WTC11 (cell line): ENCODE results near the gene FHIT. TPM values are rescaled to one million over a fixed set of nuclear protein-coding genes. Genes with fewer than 3 reads are reported as not detected.
"Not testable (repeated sequence)": the region's sequence is repeated elsewhere in the genome, so short reads cannot be mapped to it uniquely, and the experiment has no call there.

ENCODE experiments used
- ATAC-seq: fragments of 200-7000 bp; cut with Tn5 transposase; 2 replicates; pipeline ENCODE4 v1.10.0; 2021; ENCODE audit warnings: mild to moderate bottlenecking, moderate library complexity
- CTCF ChIA-PET: fragments of 300-600 bp; sonication (Branson Sonifier 250); formaldehyde crosslinking; loops from one replicate; lab custom pipeline; 2021; ENCODE audit warnings: antibody characterized with exemption; lab: Charles Lee
- POLR2A ChIA-PET: fragments of 350-600 bp; sonication (Branson Sonifier 250); formaldehyde crosslinking; loops from one replicate; lab custom pipeline; 2021; ENCODE audit warnings: antibody characterized with exemption; lab: Charles Lee
- DNase-seq: peaks from one replicate; pipeline ENCODE4 v3.0.0; 2021; ENCODE audit warnings: low spot score
- H3K27ac Mint-ChIP-seq: 2 replicates; pipeline ENCODE4 v1.8.0; 2021; ENCODE audit warnings: mixed read lengths
- H3K27me3 Mint-ChIP-seq: 2 replicates; pipeline ENCODE4 v1.8.0; 2021; ENCODE audit warnings: low read depth, mild to moderate bottlenecking, moderate library complexity, mixed read lengths
- H3K36me3 Mint-ChIP-seq: 2 replicates; pipeline ENCODE4 v1.8.0; 2021; ENCODE audit warnings: mixed read lengths
- H3K4me1 Mint-ChIP-seq: 2 replicates; pipeline ENCODE4 v1.8.0; 2022; ENCODE audit warnings: mixed read lengths
- H3K4me3 Mint-ChIP-seq: 2 replicates; pipeline ENCODE4 v1.8.0; 2021; ENCODE audit warnings: mild to moderate bottlenecking, moderate library complexity, mixed read lengths
- H3K9me3 Mint-ChIP-seq: 2 replicates; pipeline ENCODE4 v1.8.0; 2021; ENCODE audit warnings: mixed read lengths
- ATF1 ChIP-seq: sonication (generic); formaldehyde crosslinking; IDR thresholded peaks from 2 replicates; pipeline ENCODE4 v1.8.1; 2023; ENCODE audit warnings: mild to moderate bottlenecking, moderate library complexity, missing genetic modification reagents
- ELF4 ChIP-seq: sonication (generic); formaldehyde crosslinking; IDR thresholded peaks from 2 replicates; pipeline ENCODE4 v1.8.1; 2022; ENCODE audit warnings: low read depth, mild to moderate bottlenecking, moderate library complexity, missing genetic modification reagents
- ETV6 ChIP-seq: sonication (generic); formaldehyde crosslinking; IDR thresholded peaks from 2 replicates; pipeline ENCODE4 v1.8.1; 2022; ENCODE audit warnings: mild to moderate bottlenecking, missing genetic modification reagents
- FOXK1 ChIP-seq: sonication (generic); formaldehyde crosslinking; IDR thresholded peaks from 2 replicates; pipeline ENCODE4 v1.8.0; 2022; ENCODE audit warnings: mild to moderate bottlenecking, moderate library complexity, missing genetic modification reagents
- GRHL2 ChIP-seq: fragments of 250-450 bp; sonication (Bioruptor Pico); IDR thresholded peaks from 2 replicates; pipeline ENCODE4 v1.8.0; 2022; ENCODE audit warnings: mild to moderate bottlenecking, moderate library complexity; ENCODE audit not compliant: insufficient replicate concordance, severe bottlenecking
- NR3C1 ChIP-seq: sonication (generic); formaldehyde crosslinking; conservative IDR thresholded peaks from 2 replicates; pipeline ENCODE4 v1.8.1; 2023; ENCODE audit warnings: low read depth, mild to moderate bottlenecking, missing genetic modification reagents
- PRRX2 ChIP-seq: fragments of 250-450 bp; sonication (Bioruptor Pico); IDR thresholded peaks from 2 replicates; pipeline ENCODE4 v1.8.0; 2021; ENCODE audit warnings: mild to moderate bottlenecking
- ZNF219 ChIP-seq: sonication (generic); formaldehyde crosslinking; IDR thresholded peaks from 2 replicates; pipeline ENCODE4 v1.8.0; 2023; ENCODE audit warnings: missing genetic modification reagents, mild to moderate bottlenecking, borderline replicate concordance
- ZNF317 ChIP-seq: sonication (generic); formaldehyde crosslinking; IDR thresholded peaks from 2 replicates; pipeline ENCODE4 v1.8.1; 2023; ENCODE audit warnings: low read depth, mild to moderate bottlenecking, moderate library complexity, missing genetic modification reagents, borderline replicate concordance
- ZNF423 ChIP-seq: fragments of 250-450 bp; sonication (Bioruptor Pico); IDR thresholded peaks from 2 replicates; pipeline ENCODE4 v2.1.2; 2022; ENCODE audit warnings: mild to moderate bottlenecking, moderate library complexity
- total RNA-seq: library from RNA; stranded (reverse); gene quantifications from 3 replicates; pipeline ENCODE4 v1.2.3, GENCODE V29; 2021
- TF ChIP-seq, protein P1 (sequence below): sonication (generic); formaldehyde crosslinking; IDR thresholded peaks from 2 replicates; pipeline ENCODE4 v1.8.0; 2022; ENCODE audit warnings: missing genetic modification reagents
- TF ChIP-seq, protein P2 (sequence below): fragments of 250-450 bp; sonication (Bioruptor Pico); IDR thresholded peaks from 2 replicates; pipeline ENCODE4 v1.9.0; 2021; ENCODE audit warnings: mild to moderate bottlenecking
- TF ChIP-seq, protein P3 (sequence below): fragments of 250-450 bp; sonication (Bioruptor Pico); conservative IDR thresholded peaks from 2 replicates; pipeline ENCODE4 v1.9.0; 2021; ENCODE audit warnings: mild to moderate bottlenecking
- TF ChIP-seq, protein P4 (sequence below): sonication (generic); formaldehyde crosslinking; IDR thresholded peaks from 2 replicates; pipeline ENCODE4 v1.8.0; 2022; ENCODE audit warnings: mild to moderate bottlenecking, missing genetic modification reagents
- TF ChIP-seq, protein P5 (sequence below): sonication (generic); formaldehyde crosslinking; conservative IDR thresholded peaks from 2 replicates; pipeline ENCODE4 v1.8.1; 2023; ENCODE audit warnings: mild to moderate bottlenecking, low read depth, missing genetic modification reagents, moderate library complexity
- TF ChIP-seq, protein P6 (sequence below): sonication (generic); formaldehyde crosslinking; IDR thresholded peaks from 2 replicates; pipeline ENCODE4 v1.8.0; 2023; ENCODE audit warnings: missing genetic modification reagents

FHIT gene
- total RNA-seq, 1 experiment from 2014 or later = 2.6 TPM

DNA sequence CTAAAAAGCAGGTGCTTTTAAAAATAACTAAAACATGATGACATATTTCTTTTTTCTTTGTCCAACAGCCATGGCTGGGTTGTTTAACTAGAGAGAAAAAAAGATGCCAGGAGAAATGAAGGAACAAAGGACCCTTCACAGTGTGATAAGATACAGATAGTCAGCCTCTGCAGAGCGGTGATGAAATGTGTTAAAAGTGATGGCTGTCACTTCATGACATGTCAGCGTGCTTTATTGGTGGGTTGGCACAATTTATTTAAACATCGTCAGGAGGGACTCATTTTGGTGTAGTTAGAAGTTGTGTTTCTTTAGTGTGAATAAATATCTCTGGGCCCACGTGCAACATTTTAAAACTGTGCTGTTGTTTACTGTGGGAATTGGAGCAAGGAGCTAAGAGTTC, 1314.1 kb downstream of the FHIT start (continued):
- no peak for TF ChIP-seq ZNF317 (CRISPR knock-in tag)
- TF ChIP-seq NR3C1 (CRISPR knock-in tag) = no peak
- TF ChIP-seq ATF1 = no peak

DNA sequence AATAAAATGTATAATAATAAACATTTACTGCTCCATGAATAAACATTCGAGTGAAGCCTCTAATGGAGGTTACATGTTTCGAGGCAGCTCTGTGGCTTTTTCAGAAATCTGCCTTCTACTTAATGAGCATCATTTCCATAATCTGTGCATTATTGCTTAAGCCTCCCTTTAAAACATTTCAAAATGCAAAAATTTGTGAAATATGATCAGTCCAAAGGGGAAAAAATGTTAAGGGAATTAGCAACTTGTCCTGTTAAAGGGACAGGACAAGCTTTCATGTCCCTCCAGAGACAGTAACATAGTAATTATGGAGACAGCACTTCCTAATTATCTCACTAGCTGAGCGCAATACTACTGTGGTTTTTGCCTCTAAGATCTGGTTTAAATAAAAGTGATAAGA, 1314.8 kb downstream of the FHIT start:
- TF ChIP-seq ZNF423 = no peak
- no peak overlapping the region for H3K4me3 Mint-ChIP-seq
- ChIA-PET CTCF (no interaction called here), POLR2A (no interaction called here)
- H3K9me3 Mint-ChIP-seq = peaks cover 12% of the 10 kb centered on the region
- H3K36me3 Mint-ChIP-seq = no peaks in the 10 kb centered on the region
- ATAC-seq (no peak), DNase-seq (no peak)
- H3K27me3 Mint-ChIP-seq = no peaks in the 10 kb centered on the region
- H3K4me1 Mint-ChIP-seq = no peaks in the 10 kb centered on the region
- no peak overlapping the region for H3K27ac Mint-ChIP-seq

DNA sequence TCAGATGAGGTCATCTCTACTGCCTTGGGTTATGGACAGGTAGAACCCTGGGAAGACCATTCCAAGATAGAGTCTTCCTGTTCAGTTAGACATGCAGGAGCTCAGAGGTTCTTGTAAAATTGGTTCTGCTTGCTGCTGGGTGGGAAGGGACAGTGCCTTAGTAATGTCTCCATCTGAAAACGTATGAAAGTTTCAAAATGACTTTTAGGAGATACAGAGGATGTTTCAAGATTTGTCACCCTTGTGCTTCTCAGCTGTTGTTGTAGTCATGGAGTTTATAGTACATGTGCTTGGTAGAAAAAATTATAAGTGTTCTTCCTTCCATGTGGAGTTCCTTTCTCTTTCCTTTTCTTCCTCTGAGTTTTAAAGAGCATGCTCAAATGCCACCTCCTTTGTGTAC, 1316.2 kb downstream of the FHIT start:
- no peaks in the 10 kb centered on the region for H3K27me3 Mint-ChIP-seq
- ATAC-seq = no peak

DNA sequence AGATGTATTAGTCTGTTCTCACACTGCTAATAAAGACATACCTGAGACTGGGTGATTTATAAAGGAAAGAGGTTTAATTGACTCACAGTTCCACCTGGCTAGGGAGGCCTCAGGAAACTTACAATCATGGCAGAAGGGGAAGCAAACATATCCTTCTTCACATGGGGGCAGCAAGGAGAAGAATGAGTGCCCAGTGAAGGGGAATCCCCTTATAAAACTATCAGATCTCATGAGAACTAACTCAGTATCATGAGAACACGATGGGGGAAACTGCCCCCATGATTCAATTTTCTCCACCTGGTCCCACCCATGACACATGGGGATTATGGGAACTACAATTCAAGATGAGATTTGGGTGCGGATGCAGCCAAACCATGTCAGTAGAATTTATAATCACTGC, 1316.7 kb downstream of the FHIT start:
- H3K36me3 Mint-ChIP-seq, POLR2A ChIA-PET, H3K4me3 Mint-ChIP-seq, ATAC-seq, H3K4me1 Mint-ChIP-seq, CTCF ChIA-PET, H3K27me3 Mint-ChIP-seq, H3K27ac Mint-ChIP-seq, DNase-seq: not testable (repeated sequence)
- peaks cover 12% of the 10 kb centered on the region for H3K9me3 Mint-ChIP-seq

More for the DNA sequence above, 1316.2 kb downstream of the FHIT start:
- Mint-ChIP-seq H3K4me3 (no peak overlapping the region), H3K9me3 (peaks cover 12% of the 10 kb centered on the region), H3K4me1 (no peaks in the 10 kb centered on the region)
- POLR2A ChIA-PET = no interaction called here
- no peak for TF ChIP-seq ETV6 (CRISPR knock-in tag)
- TF ChIP-seq, all 79 proteins: peak for 0
- Mint-ChIP-seq H3K36me3 (no peaks in the 10 kb centered on the region), H3K27ac (no peak overlapping the region)
- DNase-seq = no peak
- CTCF ChIA-PET = no interaction called here

DNA sequence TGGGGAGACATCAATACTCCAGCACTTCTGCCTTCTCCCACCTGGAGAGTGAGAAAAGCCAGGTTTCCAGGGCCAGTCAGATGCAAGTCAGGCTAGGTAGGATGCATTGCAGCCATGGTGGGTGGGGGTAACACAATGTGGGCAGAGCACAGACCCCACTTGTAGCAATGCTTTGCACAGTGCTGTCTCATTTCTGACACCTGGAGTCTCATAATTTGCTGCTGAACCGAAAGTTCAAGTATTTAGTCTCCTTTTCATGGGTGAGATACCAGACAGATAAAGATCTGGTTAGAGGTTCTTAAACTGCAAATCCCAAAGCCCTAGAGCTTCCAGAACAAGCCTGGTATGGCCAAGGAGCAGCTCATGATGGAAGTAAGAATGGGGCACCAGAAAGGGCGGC, 1321.1 kb downstream of the FHIT start:
- POLR2A ChIA-PET = no interaction called here
- H3K27me3 Mint-ChIP-seq = no peaks in the 10 kb centered on the region
- no peaks in the 10 kb centered on the region for H3K4me1 Mint-ChIP-seq
- CTCF ChIA-PET = no interaction called here
- no peak for DNase-seq
- no peaks in the 10 kb centered on the region for H3K36me3 Mint-ChIP-seq
- H3K4me3 Mint-ChIP-seq = no peak overlapping the region
- H3K27ac Mint-ChIP-seq = no peak overlapping the region
- ATAC-seq = no peak
- peaks cover 9% of the 10 kb centered on the region for H3K9me3 Mint-ChIP-seq
- TF ChIP-seq ELF4 (no peak), PRRX2 (CRISPR knock-in tag) (no peak), GRHL2 (CRISPR knock-in tag) (no peak), FOXK1 (CRISPR knock-in tag) (no peak), ZNF219 (CRISPR knock-in tag) (no peak)
- TF ChIP-seq, protein P1, sequence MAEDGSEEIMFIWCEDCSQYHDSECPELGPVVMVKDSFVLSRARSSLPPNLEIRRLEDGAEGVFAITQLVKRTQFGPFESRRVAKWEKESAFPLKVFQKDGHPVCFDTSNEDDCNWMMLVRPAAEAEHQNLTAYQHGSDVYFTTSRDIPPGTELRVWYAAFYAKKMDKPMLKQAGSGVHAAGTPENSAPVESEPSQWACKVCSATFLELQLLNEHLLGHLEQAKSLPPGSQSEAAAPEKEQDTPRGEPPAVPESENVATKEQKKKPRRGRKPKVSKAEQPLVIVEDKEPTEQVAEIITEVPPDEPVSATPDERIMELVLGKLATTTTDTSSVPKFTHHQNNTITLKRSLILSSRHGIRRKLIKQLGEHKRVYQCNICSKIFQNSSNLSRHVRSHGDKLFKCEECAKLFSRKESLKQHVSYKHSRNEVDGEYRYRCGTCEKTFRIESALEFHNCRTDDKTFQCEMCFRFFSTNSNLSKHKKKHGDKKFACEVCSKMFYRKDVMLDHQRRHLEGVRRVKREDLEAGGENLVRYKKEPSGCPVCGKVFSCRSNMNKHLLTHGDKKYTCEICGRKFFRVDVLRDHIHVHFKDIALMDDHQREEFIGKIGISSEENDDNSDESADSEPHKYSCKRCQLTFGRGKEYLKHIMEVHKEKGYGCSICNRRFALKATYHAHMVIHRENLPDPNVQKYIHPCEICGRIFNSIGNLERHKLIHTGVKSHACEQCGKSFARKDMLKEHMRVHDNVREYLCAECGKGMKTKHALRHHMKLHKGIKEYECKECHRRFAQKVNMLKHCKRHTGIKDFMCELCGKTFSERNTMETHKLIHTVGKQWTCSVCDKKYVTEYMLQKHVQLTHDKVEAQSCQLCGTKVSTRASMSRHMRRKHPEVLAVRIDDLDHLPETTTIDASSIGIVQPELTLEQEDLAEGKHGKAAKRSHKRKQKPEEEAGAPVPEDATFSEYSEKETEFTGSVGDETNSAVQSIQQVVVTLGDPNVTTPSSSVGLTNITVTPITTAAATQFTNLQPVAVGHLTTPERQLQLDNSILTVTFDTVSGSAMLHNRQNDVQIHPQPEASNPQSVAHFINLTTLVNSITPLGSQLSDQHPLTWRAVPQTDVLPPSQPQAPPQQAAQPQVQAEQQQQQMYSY (CRISPR knock-in tag) = no peak
- TF ChIP-seq, protein P2, sequence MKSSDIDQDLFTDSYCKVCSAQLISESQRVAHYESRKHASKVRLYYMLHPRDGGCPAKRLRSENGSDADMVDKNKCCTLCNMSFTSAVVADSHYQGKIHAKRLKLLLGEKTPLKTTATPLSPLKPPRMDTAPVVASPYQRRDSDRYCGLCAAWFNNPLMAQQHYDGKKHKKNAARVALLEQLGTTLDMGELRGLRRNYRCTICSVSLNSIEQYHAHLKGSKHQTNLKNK (CRISPR knock-in tag) = no peak
- TF ChIP-seq, protein P3, sequence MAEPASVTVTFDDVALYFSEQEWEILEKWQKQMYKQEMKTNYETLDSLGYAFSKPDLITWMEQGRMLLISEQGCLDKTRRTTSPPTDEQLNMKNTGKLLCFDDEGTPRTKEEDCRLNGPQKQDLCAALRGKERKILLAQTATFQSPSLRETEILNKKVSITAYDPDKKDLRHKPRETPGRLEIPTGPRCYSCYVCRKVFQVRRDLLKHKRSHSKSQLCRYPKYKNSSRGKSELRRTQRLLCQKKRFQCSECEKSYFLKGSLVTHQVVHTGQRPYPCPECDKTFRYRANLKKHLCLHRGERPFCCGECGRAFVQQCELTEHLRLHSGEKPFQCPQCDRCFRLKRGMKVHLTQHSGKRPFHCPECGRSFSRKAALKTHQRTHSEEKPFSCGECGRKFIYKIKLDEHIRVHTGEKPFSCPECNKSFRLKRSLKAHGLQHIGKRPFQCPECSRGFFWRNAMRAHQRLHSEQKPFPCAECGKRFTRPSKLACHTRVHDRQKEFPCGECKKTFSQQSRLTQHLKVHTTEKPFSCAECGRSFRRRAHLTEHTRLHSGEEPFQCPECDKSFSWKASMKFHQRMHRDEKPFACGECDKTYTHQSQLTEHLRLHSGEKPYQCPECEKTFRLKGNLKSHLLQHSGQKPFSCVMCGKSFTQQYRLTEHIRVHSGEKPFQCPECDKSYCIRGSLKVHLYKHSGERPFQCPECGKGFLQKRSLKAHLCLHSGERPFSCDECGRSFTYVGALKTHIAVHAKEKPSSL (CRISPR knock-in tag) = no peak
- TF ChIP-seq, protein P4, sequence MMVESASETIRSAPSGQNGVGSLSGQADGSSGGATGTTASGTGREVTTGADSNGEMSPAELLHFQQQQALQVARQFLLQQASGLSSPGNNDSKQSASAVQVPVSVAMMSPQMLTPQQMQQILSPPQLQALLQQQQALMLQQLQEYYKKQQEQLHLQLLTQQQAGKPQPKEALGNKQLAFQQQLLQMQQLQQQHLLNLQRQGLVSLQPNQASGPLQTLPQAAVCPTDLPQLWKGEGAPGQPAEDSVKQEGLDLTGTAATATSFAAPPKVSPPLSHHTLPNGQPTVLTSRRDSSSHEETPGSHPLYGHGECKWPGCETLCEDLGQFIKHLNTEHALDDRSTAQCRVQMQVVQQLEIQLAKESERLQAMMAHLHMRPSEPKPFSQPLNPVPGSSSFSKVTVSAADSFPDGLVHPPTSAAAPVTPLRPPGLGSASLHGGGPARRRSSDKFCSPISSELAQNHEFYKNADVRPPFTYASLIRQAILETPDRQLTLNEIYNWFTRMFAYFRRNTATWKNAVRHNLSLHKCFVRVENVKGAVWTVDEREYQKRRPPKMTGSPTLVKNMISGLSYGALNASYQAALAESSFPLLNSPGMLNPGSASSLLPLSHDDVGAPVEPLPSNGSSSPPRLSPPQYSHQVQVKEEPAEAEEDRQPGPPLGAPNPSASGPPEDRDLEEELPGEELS (CRISPR knock-in tag) = no peak
- TF ChIP-seq, protein P5, sequence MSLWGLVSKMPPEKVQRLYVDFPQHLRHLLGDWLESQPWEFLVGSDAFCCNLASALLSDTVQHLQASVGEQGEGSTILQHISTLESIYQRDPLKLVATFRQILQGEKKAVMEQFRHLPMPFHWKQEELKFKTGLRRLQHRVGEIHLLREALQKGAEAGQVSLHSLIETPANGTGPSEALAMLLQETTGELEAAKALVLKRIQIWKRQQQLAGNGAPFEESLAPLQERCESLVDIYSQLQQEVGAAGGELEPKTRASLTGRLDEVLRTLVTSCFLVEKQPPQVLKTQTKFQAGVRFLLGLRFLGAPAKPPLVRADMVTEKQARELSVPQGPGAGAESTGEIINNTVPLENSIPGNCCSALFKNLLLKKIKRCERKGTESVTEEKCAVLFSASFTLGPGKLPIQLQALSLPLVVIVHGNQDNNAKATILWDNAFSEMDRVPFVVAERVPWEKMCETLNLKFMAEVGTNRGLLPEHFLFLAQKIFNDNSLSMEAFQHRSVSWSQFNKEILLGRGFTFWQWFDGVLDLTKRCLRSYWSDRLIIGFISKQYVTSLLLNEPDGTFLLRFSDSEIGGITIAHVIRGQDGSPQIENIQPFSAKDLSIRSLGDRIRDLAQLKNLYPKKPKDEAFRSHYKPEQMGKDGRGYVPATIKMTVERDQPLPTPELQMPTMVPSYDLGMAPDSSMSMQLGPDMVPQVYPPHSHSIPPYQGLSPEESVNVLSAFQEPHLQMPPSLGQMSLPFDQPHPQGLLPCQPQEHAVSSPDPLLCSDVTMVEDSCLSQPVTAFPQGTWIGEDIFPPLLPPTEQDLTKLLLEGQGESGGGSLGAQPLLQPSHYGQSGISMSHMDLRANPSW = no peak
- TF ChIP-seq, protein P6, sequence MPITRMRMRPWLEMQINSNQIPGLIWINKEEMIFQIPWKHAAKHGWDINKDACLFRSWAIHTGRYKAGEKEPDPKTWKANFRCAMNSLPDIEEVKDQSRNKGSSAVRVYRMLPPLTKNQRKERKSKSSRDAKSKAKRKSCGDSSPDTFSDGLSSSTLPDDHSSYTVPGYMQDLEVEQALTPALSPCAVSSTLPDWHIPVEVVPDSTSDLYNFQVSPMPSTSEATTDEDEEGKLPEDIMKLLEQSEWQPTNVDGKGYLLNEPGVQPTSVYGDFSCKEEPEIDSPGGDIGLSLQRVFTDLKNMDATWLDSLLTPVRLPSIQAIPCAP (CRISPR knock-in tag) = no peak
